ENCODE measurements around the gene PARD6G.

GRCh38 chr18:80241919-80242777 lies 5.2 kb downstream of the PARD6G start:
- no peak for TF ChIP-seq CTCF (conservative IDR thresholded peaks at IDR 0.05; ENCODE audit: low read depth, low read length)
- TF ChIP-seq EZH2 (IDR thresholded peaks at IDR 0.05; ENCODE audit: low read length, unreplicated experiment), result no peak
- TF ChIP-seq EZH2phosphoT487 (IDR thresholded peaks at IDR 0.05; ENCODE audit: borderline replicate concordance, low read length), result no peak

All from PC-3 (cell line).